H9 (cell line): ENCODE results near the gene MAS1. TPM values are rescaled to one million over a fixed set of nuclear protein-coding genes. Genes with fewer than 3 reads are reported as not detected.

Source experiments
- DNase-seq: peaks from one replicate; pipeline ENCODE4 v3.0.0-alpha.2; 2017
- H2AFZ ChIP-seq: one replicate; pipeline ENCODE4 v1.6.1; 2013; ENCODE audit warnings: mild to moderate bottlenecking, low read length, control low read depth, moderate library complexity
- H2AK5ac ChIP-seq: 2 replicates; pipeline ENCODE4 v1.6.1; 2013; ENCODE audit warnings: low read length, control low read depth, mixed read lengths; ENCODE audit not compliant: insufficient read length
- H2BK120ac ChIP-seq: one replicate; pipeline ENCODE4 v1.6.1; 2013; ENCODE audit warnings: low read depth, mild to moderate bottlenecking, low read length, control low read depth, inconsistent platforms; ENCODE audit not compliant: poor library complexity, severe bottlenecking
- H2BK12ac ChIP-seq: 2 replicates; pipeline ENCODE4 v1.6.1; 2013; ENCODE audit warnings: low read length, control low read depth, mixed read lengths, low read depth; ENCODE audit not compliant: insufficient read length
- H2BK15ac ChIP-seq: 2 replicates; pipeline ENCODE4 v1.6.1; 2013; ENCODE audit warnings: low read depth, low read length, control low read depth
- H2BK20ac ChIP-seq: one replicate; pipeline ENCODE4 v1.6.1; 2013; ENCODE audit warnings: low read depth, mild to moderate bottlenecking, low read length, control low read depth, inconsistent platforms; ENCODE audit not compliant: poor library complexity, severe bottlenecking
- H2BK5ac ChIP-seq: 2 replicates; pipeline ENCODE4 v1.6.1; 2013; ENCODE audit warnings: low read length, control low read depth, mixed read lengths; ENCODE audit not compliant: insufficient read length
- H3K14ac ChIP-seq: 2 replicates; pipeline ENCODE4 v1.6.1; 2013; ENCODE audit warnings: low read length, control low read depth; ENCODE audit not compliant: insufficient read depth
- H3K18ac ChIP-seq: 2 replicates; pipeline ENCODE4 v1.6.1; 2013; ENCODE audit warnings: low read depth, mild to moderate bottlenecking, mixed read lengths, low read length, control low read depth; ENCODE audit not compliant: insufficient read length
- H3K23ac ChIP-seq: 2 replicates; pipeline ENCODE4 v1.6.1; 2013; ENCODE audit warnings: low read length, control low read depth, mixed read lengths, low read depth; ENCODE audit not compliant: insufficient read length
- H3K23me2 ChIP-seq: 2 replicates; pipeline ENCODE4 v1.6.1; 2013; ENCODE audit warnings: low read depth, mild to moderate bottlenecking, mixed read lengths, low read length, control low read depth; ENCODE audit not compliant: insufficient read length, poor library complexity, severe bottlenecking
- H3K27ac ChIP-seq: 2 replicates; pipeline ENCODE4 v1.5.1; 2013; ENCODE audit warnings: low read length, control low read depth, mixed read lengths, low read depth; ENCODE audit not compliant: insufficient read length
- H3K27me3 ChIP-seq: 2 replicates; pipeline ENCODE4 v1.6.1; 2013; ENCODE audit warnings: low read length, control low read depth, inconsistent platforms; ENCODE audit not compliant: insufficient read depth
- H3K4ac ChIP-seq: 2 replicates; pipeline ENCODE4 v1.6.1; 2013; ENCODE audit warnings: low read depth, mild to moderate bottlenecking, control low read depth, inconsistent platforms, low read length, moderate library complexity
- H3K4me1 ChIP-seq: 2 replicates; pipeline ENCODE4 v1.6.1; 2013; ENCODE audit warnings: low read length, control low read depth, inconsistent platforms; ENCODE audit not compliant: insufficient read depth
- H3K4me2 ChIP-seq: 2 replicates; pipeline ENCODE4 v1.6.1; 2013; ENCODE audit warnings: low read length, control low read depth, mixed read lengths; ENCODE audit not compliant: insufficient read length, insufficient read depth
- H3K56ac ChIP-seq: 2 replicates; pipeline ENCODE4 v1.6.1; 2013; ENCODE audit warnings: low read depth, mild to moderate bottlenecking, mixed read lengths, low read length, control low read depth; ENCODE audit not compliant: insufficient read length
- H3K79me1 ChIP-seq: 2 replicates; pipeline ENCODE4 v1.6.1; 2013; ENCODE audit warnings: low read depth, mild to moderate bottlenecking, moderate library complexity, low read length, control low read depth, inconsistent platforms; ENCODE audit not compliant: insufficient read depth, poor library complexity, severe bottlenecking
- H3K79me2 ChIP-seq: 2 replicates; pipeline ENCODE4 v1.6.1; 2013; ENCODE audit warnings: low read length, control low read depth, inconsistent platforms; ENCODE audit not compliant: insufficient read depth
- H3K9ac ChIP-seq: 2 replicates; pipeline ENCODE4 v1.6.1; 2013; ENCODE audit warnings: low read length, control low read depth, mixed read lengths; ENCODE audit not compliant: insufficient read length; ENCODE audit errors: extremely low read depth
- H3K9me3 ChIP-seq: one replicate; pipeline ENCODE4 v1.6.1; 2013; ENCODE audit warnings: low read depth, low read length, inconsistent platforms; ENCODE audit not compliant: control insufficient read depth
- H3T11ph ChIP-seq: one replicate; pipeline ENCODE4 v1.6.1; 2013; ENCODE audit warnings: mild to moderate bottlenecking, low read length, control low read depth, inconsistent platforms
- H4K20me1 ChIP-seq: one replicate; pipeline ENCODE4 v1.6.1; 2013; ENCODE audit not compliant: control insufficient read depth, insufficient read length, insufficient read depth
- H4K5ac ChIP-seq: 2 replicates; pipeline ENCODE4 v1.6.1; 2013; ENCODE audit warnings: low read depth, mild to moderate bottlenecking, mixed read lengths, low read length, control low read depth; ENCODE audit not compliant: insufficient read length
- H4K8ac ChIP-seq: replicated peaks from 2 replicates; pipeline ENCODE4 v1.6.1; 2013; ENCODE audit warnings: low read length, control low read depth, mixed read lengths, low read depth; ENCODE audit not compliant: insufficient read length
- H4K91ac ChIP-seq: 2 replicates; pipeline ENCODE4 v1.6.1; 2013; ENCODE audit warnings: low read depth, mild to moderate bottlenecking, moderate library complexity, mixed read lengths, low read length, control low read depth; ENCODE audit not compliant: insufficient read length
- H3K27ac Mint-ChIP-seq, 3 experiments: 2 replicates in 2 of 3; 3 replicates in 1 of 3; pipeline ENCODE4 v1.8.0; 2020 to 2021; ENCODE audit warnings: mixed read lengths in 3 of 3, mild to moderate bottlenecking in 1 of 3, moderate library complexity in 1 of 3
- H3K27me3 Mint-ChIP-seq: 2 replicates; pipeline ENCODE4 v1.8.0; 2021; ENCODE audit warnings: low read depth, mild to moderate bottlenecking, moderate library complexity, mixed read lengths
- H3K36me3 Mint-ChIP-seq, 3 experiments: 2 replicates in 2 of 3; 3 replicates in 1 of 3; pipeline ENCODE4 v1.8.0; 2020 to 2021; ENCODE audit warnings: low read depth in 3 of 3, mixed read lengths in 3 of 3; ENCODE audit not compliant: insufficient read depth in 1 of 3
- H3K4me1 Mint-ChIP-seq, 2 experiments: 2 replicates each; pipeline ENCODE4 v1.8.0; 2020; ENCODE audit warnings: mixed read lengths in 2 of 2
- H3K4me3 Mint-ChIP-seq, 2 experiments: 2 replicates in 1 of 2; 3 replicates in 1 of 2; pipeline ENCODE4 v1.8.0; 2020 to 2021; ENCODE audit warnings: mild to moderate bottlenecking in 2 of 2, mixed read lengths in 2 of 2, moderate library complexity in 1 of 2
- H3K9me3 Mint-ChIP-seq, 2 experiments: 2 replicates in 1 of 2; 3 replicates in 1 of 2; pipeline ENCODE4 v1.8.0; 2020; ENCODE audit warnings: mild to moderate bottlenecking in 2 of 2, mixed read lengths in 2 of 2, moderate library complexity in 1 of 2
- WGBS: extraction: QIAGEN DNeasy Blood & Tissue Kit; methylation state at CpG from one replicate; pipeline ENCODE4 v1.1.7; 2013; ENCODE audit warnings: missing lambda C conversion rate, low lambda C conversion rate, mixed read lengths; ENCODE audit not compliant: insufficient read length; ENCODE audit errors: extremely low coverage; 5-methylcytosine and 5-hydroxymethylcytosine counted together
- total RNA-seq: library from RNA; stranded (reverse); gene quantifications from 2 replicates; pipeline ENCODE4 v1.2.1, GENCODE V29; 2021
- TF ChIP-seq, protein P1 (sequence below): fragments of 200-600 bp; sonication (generic); conservative IDR thresholded peaks from 3 replicates; pipeline ENCODE4 v1.8.0; 2021; ENCODE audit warnings: antibody characterized with exemption, mild to moderate bottlenecking

MAS1 gene
- total RNA-seq, 1 experiment from 2014 or later, result 0.02 TPM

DNA sequence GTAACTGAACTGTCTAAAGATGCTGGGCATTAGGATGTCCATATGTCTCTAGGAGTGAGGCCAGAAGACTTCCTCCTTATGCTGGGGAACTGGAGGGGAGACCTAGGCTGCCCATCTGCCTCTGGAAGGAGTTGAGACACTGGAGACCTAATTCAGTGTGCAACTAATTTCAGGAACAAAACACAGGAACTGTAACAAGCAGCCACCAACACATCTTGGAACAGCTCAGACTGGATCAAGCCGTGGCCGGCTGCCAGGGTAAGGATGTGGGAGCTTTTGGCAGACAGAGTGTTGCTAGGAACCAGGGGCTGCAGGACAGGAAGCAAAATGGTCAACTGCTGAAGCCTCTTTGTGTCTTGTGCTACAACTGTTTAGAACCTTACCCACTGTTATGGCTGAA is 16.4 kb upstream of the MAS1 start:
- no peak overlapping the region for H3T11ph ChIP-seq
- no peaks in the 10 kb centered on the region; a peak in 1 of 7 replicates for H3K36me3 Mint-ChIP-seq
- H3K79me2 ChIP-seq, result no peaks in the 10 kb centered on the region
- no peaks in the 10 kb centered on the region for H3K79me1 ChIP-seq
- no peaks in the 10 kb centered on the region for H3K9me3 ChIP-seq
- no peak overlapping the region for H2BK120ac ChIP-seq
- H3K27me3 Mint-ChIP-seq, result no peaks in the 10 kb centered on the region
- no peak overlapping the region for H3K27ac Mint-ChIP-seq
- H3K4ac ChIP-seq, result no peak overlapping the region
- no peak overlapping the region for H2BK5ac ChIP-seq
- no peak overlapping the region for H4K8ac ChIP-seq
- no peak overlapping the region for H3K14ac ChIP-seq
- no peak overlapping the region for H2BK15ac ChIP-seq
- no peak overlapping the region for H3K18ac ChIP-seq
- no peak overlapping the region for H4K5ac ChIP-seq
- WGBS, result no CpG with 5 or more reads among the region's 2 CpGs
- H3K23ac ChIP-seq, result no peak overlapping the region
- no peak overlapping the region for H2AFZ ChIP-seq
- no peak overlapping the region for H2BK12ac ChIP-seq
- H3K9me3 Mint-ChIP-seq, result peaks cover 0 to 4% of the 10 kb centered on the region in 2 experiments; a peak in 3 of 5 replicates
- H2BK20ac ChIP-seq, result no peak overlapping the region
- TF ChIP-seq, protein P1, sequence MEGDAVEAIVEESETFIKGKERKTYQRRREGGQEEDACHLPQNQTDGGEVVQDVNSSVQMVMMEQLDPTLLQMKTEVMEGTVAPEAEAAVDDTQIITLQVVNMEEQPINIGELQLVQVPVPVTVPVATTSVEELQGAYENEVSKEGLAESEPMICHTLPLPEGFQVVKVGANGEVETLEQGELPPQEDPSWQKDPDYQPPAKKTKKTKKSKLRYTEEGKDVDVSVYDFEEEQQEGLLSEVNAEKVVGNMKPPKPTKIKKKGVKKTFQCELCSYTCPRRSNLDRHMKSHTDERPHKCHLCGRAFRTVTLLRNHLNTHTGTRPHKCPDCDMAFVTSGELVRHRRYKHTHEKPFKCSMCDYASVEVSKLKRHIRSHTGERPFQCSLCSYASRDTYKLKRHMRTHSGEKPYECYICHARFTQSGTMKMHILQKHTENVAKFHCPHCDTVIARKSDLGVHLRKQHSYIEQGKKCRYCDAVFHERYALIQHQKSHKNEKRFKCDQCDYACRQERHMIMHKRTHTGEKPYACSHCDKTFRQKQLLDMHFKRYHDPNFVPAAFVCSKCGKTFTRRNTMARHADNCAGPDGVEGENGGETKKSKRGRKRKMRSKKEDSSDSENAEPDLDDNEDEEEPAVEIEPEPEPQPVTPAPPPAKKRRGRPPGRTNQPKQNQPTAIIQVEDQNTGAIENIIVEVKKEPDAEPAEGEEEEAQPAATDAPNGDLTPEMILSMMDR, result no peak
- H3K56ac ChIP-seq, result no peak overlapping the region
- no peaks in the 10 kb centered on the region for H3K23me2 ChIP-seq
- no peak overlapping the region for H3K9ac ChIP-seq
- no peaks in the 10 kb centered on the region for H3K27me3 ChIP-seq
- H3K27ac ChIP-seq, result no peak overlapping the region
- no peak overlapping the region for H4K91ac ChIP-seq
- no peak overlapping the region for H3K4me2 ChIP-seq
- H3K4me1 Mint-ChIP-seq, result peaks cover 16% of the 10 kb centered on the region in 2 experiments
- no peak for DNase-seq
- H3K4me1 ChIP-seq, result peaks cover 2% of the 10 kb centered on the region; the same call in 1 of the 2 replicates
- no peak overlapping the region for H3K4me3 Mint-ChIP-seq
- no peak overlapping the region for H2AK5ac ChIP-seq
- H4K20me1 ChIP-seq, result no peaks in the 10 kb centered on the region
